ENCODE data around the gene TUT7. TPM values are rescaled to one million over a fixed set of nuclear protein-coding genes. Genes with fewer than 3 reads are reported as not detected.

TUT7 gene
- total RNA-seq, 1 donor from 2014 or later, result 15.9 TPM

DNA sequence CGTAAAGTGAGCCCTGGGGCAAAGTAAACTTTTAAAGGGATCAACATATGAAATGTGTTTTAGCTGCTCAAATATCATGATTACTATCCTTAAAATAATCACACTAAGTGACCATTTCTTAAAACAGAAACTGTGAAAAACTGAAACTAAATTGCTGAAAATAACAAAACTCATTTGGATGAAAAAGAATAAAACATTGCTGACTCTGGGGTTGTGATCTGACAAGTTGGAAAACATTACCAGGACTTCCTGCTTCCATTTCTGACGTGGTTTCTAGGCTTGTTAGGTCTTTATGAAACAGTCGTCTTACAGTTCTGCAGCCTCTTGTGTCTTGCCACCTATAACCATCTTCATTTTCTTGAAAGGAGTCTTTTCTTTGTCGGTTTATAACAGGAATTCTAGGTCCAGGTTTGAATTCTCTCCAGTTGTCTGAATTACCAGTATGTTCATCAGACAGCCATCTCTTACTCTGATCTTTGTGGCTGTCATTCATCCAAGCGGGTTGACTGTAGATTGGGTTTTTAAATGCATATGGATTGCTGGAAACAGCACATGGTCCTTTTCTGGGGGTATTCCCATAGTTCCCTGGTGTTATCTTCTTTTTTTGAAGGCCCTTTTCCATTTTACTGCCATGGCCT, 1.7 kb downstream of the TUT7 start:
- ATAC-seq (no peak), DNase-seq (no peak)
- intact Hi-C loops (cut with micrococcal nuclease), result loop anchor here (10.0 kb wide), 1 partner anchor 618 kb away; no protein-coding TSS in a partner anchor

DNA sequence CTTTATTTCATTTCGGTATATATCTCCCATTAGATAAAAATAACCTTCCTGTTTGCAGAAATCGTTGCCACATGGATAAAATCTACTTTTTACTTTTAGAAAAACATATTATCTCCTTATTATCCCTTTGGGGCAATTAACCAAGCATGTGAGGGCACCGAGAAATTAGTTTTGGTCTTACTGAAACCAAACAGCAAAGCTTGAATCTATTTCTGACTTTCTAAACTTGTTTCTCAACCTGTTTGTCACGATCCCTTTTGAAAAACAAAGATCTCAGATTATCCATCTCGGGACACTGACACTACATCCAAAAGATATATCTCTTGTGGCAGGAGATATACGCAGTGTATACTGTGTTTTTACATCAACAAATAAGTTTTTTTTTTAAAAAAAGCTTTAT, 2.3 kb downstream of the TUT7 start:
- ATAC-seq, result no peak
- intact Hi-C loops (cut with micrococcal nuclease), result loop anchor here (10.0 kb wide), 1 partner anchor 617 kb away; no protein-coding TSS in a partner anchor
- no peak for DNase-seq

- DNase-seq (no peak), ATAC-seq (no peak)
- intact Hi-C loops (cut with micrococcal nuclease), result loop anchor here (10.0 kb wide), 1 partner anchor 615 kb away; no protein-coding TSS in a partner anchor
These were observed 4.0 kb downstream of the TUT7 start for GRCh38 chr9:86350006-86350760.

DNA sequence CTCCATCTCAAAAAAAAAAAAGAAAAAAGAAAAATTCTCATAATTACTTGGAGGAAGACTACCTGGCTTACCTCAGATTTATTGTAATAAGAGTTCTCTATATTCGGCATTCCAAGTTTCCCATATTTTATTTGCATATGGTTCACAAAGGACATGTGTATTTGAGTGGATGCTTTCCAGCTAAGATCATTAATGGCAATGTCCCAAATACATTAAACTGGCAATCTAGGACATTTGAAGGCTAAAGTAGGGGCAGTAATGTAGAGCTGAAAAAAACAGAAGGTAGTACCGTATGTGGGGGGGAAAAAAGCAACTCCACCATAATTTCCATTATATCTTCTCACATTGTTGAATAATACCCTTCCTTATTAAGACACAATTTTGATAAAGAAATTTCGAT, 4.9 kb downstream of the TUT7 start:
- ATAC-seq (no peak), DNase-seq (no peak)
- intact Hi-C loops (cut with micrococcal nuclease), result no loop called here

DNA sequence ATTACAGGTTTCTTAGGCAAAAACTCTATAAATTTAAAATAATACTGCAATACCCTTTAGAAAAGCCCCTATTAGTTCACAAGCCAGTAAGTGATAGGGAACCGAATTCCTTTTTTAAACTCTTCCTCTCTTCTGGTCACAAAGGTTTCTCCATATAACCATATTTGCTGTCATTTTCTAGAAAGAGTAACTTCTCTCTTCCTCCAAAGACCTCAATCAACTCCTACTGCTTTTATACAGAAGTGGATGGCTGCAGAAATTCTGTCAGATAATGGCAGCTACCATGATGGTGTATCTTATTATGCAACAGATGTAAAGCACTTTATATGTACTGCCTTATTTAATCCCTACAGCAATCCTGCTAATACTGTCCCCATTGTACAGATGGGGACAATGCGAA, 6.2 kb downstream of the TUT7 start:
- ATAC-seq, result no peak
- DNase-seq, result no peak
- intact Hi-C loops (cut with micrococcal nuclease), result no loop called here

DNA sequence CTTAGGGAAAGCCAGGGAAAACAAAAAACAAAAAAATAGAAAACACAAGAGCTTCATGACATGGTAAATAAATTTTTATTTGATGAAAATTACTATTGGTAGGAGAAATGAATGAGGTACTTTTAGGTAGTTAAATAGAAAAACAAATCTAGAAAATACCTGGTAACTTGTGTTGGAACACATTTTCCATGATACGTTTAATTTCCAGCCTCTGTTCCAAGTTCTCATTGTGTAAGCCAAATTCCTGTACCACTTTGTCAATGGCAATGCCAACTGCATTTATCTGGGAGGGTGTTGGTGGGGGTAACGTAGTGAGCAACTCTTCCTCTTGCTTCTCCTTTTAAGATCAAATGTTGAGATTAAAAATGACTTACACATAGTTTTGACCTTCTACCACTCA, 9.4 kb downstream of the TUT7 start:
- ATAC-seq (peak; percentile 41), DNase-seq (no peak)
- intact Hi-C loops (cut with micrococcal nuclease), result no loop called here

- ATAC-seq, result no peak
- intact Hi-C loops (cut with micrococcal nuclease), result no loop called here
- DNase-seq, result no peak
These were observed 11.9 kb downstream of the TUT7 start for GRCh38 chr9:86342269-86342668.

DNA sequence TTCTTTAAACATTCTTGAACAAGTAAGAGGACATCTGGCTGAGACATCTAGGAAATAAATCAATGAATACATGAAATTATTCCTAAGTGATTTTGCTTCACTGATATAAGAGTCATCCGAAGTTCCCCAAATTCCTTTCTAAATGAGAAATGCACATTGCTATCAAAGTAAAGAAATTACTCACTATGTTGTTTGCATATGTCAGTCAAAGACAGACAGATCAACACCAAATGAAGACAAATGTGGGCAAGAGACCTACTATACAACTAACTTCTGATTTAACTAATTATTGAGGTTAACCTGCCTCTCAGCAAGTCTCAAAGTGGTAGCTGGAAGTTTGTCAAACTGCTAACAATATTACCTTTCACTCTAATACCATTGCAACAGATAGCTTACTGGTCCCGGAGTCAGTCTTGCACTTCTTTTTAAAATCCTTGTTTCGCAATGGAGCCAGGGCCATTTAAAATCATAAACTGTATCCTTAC, 13.2 kb downstream of the TUT7 start:
- DNase-seq (no peak), ATAC-seq (no peak)
- intact Hi-C loops (cut with micrococcal nuclease), result no loop called here

DNA sequence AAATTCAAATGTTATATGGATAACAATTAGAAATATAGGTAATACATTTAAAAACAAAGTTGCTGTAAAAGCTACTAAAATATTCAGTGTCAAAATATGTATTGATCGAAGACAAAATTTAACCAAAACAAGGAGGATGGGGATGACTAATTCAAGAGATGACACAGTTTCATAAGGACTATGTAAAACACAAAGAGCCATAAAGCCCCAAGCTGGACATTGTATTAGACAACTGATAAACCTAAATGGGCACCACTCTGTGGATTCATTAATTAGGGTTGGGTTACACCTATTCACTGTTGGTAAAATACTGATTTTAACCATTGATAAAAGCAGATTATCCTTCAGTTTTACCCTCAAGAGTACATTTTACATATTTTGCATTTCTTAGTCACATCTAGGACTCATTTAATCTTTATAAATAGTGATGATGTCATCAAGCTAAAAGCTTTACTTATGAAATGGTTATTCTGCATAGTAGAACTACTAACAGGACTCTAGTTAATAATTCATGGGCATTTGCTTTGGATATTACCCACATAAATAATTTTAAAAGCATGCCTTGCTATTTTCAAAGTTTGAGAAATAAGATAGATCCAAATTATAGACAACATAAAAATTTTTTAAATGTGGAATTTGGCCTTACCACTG, 13.7 kb downstream of the TUT7 start:
- DNase-seq (no peak), ATAC-seq (no peak)
- intact Hi-C loops (cut with micrococcal nuclease), result no loop called here

- no peak for DNase-seq
- ATAC-seq, result no peak
These were observed 16.6 kb downstream of the TUT7 start for GRCh38 chr9:86337469-86338108.

DNA sequence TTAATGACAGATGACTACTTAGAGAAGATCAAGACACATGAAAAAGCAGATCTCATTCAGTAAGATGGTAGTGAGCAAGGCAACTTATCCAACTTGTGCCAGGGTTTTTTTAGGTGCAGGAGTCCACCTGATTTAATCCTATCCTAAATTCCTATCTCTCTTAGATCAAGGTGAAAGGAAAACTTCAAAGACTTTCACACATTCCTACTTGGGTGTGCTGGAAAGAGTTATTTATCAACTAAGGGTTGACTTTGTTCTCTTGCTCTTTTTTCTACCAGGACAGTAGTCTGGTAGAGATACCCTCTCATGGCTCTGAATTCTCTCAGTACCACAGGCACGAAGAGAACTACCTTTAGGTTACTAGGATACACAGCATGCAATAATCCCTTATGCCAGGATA, 18.2 kb downstream of the TUT7 start:
- intact Hi-C loops (cut with micrococcal nuclease), result no loop called here
- no peak for DNase-seq
- no peak for ATAC-seq

More at GRCh38 chr9:86337469-86338108, 16.6 kb downstream of the TUT7 start:
- intact Hi-C loops (cut with micrococcal nuclease), result no loop called here

GRCh38 chr9:86333651-86334050, 20.6 kb downstream of the TUT7 start:
- ATAC-seq (no peak), DNase-seq (no peak)
- intact Hi-C loops (cut with micrococcal nuclease), result no loop called here

DNA sequence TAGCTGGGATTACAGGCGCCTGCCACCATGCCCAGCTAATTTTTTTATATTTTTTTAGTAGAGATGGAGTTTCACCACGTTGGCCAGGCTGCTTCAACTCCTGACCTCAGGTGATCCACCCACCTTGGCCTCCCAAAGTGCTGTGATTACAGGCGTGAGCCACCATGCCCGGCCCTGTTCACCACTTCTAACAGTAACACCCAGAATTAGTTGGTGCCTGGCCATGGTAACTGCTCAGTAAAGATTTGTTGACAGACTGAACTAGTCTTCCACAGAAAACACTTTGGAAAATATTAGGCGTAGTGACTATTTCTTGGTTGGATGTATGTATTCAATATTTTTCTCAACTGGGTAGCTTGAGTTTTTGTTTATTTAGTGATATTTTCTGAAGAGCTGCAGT, 24.0 kb downstream of the TUT7 start:
- DNase-seq (no peak), ATAC-seq (no peak)
- intact Hi-C loops (cut with micrococcal nuclease), result no loop called here

DNA sequence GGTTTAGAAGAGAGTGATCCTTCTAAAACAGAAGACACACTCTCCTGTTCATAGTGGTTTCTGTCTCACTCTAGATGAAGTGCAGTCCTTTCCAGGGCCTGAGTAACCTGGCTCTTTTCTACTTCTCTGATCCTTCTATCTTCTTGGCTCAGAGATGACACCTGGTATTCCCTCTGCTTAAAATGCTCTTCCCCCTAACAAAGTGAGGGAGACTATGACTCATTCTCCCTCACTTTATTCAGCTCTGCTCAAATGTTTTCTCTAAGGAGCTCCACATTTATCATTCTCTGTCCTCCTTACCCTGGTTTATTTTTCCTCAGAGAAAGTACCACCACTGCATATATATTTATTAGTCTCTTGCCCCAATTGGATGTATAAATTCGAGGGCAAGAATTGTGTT, 24.6 kb downstream of the TUT7 start:
- no peak for ATAC-seq
- intact Hi-C loops (cut with micrococcal nuclease), result no loop called here
- no peak for DNase-seq

DNA sequence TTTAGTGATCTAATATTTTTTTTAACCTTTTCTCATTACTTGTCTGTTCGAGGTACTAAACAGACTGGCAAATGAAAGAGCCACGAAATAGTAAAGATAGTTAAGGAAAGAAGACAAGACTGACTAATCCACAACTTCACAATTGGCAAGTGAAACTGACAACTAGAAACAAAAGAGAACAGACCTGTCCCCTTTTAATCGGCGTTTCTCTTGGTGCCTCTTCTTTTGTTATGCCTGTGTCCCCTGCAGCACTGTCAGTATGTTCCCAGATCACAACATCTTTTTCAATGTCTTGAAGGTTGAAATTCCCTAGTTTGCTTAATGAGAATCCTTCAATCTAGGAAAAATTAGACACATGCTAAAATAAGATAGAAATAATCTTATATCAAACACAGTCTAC, 26.1 kb downstream of the TUT7 start:
- ATAC-seq (no peak), DNase-seq (no peak)
- intact Hi-C loops (cut with micrococcal nuclease), result no loop called here

DNA sequence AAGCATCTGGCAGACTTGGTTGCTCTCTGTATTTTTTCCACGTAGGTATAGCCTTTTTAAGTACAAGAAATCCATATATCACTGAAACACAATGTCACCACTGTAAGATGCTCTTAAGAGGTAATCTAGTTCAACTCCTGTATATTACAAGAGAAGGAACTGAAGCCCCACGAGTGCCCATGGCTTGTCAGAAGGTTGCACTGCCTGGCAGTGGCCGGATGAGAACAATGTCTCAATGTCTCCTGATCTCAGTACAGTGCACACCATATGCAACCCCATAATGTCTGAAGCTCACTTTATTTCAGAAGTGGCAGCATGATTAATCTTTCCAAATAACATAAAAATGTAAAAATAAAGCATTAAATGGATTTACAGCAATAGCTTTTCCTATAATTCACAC, 27.7 kb downstream of the TUT7 start:
- ATAC-seq (no peak), DNase-seq (no peak)
- intact Hi-C loops (cut with micrococcal nuclease), result no loop called here

DNA sequence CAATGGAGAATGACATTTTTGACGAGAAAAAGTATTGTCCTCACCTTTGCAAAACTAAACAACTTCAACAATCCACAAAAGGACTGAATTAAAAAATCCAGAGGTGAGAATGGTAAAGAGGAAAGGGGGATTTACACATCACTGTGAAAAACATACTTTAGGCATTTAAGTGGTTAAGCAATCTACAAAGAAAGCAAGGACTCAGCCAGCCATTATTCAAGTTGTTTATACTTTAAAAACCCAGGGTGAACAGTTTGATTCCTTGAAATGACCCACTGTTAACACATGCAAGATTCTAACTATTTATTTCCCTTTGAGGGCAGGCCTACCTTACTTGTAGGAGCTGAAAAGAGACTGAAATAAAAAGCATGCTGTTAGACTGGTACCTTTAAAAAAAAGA, 29.3 kb downstream of the TUT7 start:
- no peak for ATAC-seq
- intact Hi-C loops (cut with micrococcal nuclease), result no loop called here
- DNase-seq, result no peak

- intact Hi-C loops (cut with micrococcal nuclease), result no loop called here
- no peak for ATAC-seq
- no peak for DNase-seq
These were observed 29.9 kb downstream of the TUT7 start for GRCh38 chr9:86324308-86324707.

DNA sequence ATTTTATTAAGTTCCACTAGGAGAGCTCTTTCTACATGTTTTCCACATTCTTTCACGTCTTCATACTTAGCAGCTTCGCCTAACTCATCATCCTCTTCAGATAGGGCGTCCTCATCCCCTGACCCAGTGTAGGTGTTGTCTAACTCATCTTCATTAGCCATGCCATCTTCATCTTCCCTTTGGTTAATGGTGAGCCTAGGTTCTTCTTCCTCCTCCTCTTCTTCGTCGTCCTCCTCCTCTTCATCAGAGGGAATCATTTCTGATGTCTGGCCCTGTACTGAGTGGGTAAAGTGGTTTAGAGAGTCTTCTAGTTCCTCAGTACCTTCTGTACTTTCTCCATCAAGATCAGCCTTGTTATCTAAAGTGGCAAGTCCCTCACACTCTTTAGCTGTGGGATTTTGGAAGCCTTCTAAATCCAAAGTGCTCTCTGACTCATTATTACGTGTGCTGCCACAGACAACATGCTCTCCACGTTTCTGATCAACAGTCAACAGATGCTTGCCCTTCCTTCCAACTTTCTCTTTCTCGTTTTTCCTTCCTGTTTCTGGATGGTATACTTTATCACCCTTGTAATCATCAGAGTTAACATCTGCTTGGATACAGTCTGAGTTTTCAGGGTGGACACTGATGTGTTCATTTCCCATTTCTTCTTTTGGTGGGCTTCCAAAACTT, 31.1 kb downstream of the TUT7 start:
- intact Hi-C loops (cut with micrococcal nuclease), result no loop called here
- ATAC-seq (no peak), DNase-seq (no peak)
